Mucosa of rectum (tissue), 2 donors: ENCODE results near the gene CNN2.

Experiments
- H3K27ac ChIP-seq, 2 donors: one replicate each; pipeline ENCODE4 v1.7.0; 2013; ENCODE audit warnings: inconsistent platforms in 2 of 2, low read depth in 2 of 2, low read length in 2 of 2
- H3K27me3 ChIP-seq, 2 donors: one replicate each; pipeline ENCODE4 v1.7.0; 2013; ENCODE audit warnings: low read length in 2 of 2; ENCODE audit not compliant: control insufficient read depth in 2 of 2, insufficient read depth in 2 of 2
- H3K36me3 ChIP-seq, 2 donors: one replicate each; pipeline ENCODE4 v1.7.0; 2013; ENCODE audit warnings: low read length in 2 of 2; ENCODE audit not compliant: control insufficient read depth in 2 of 2, insufficient read depth in 2 of 2
- H3K4me1 ChIP-seq, 2 donors: one replicate each; pipeline ENCODE4 v1.7.0; 2013; ENCODE audit warnings: low read length in 2 of 2, mild to moderate bottlenecking in 1 of 2; ENCODE audit not compliant: control insufficient read depth in 2 of 2, insufficient read depth in 2 of 2
- H3K4me3 ChIP-seq, 2 donors: one replicate each; pipeline ENCODE4 v1.7.0; 2013; ENCODE audit warnings: low read length in 2 of 2
- H3K9ac ChIP-seq, 2 donors: one replicate each; pipeline ENCODE4 v1.7.0; 2013; ENCODE audit warnings: low read length in 2 of 2, low read depth in 1 of 2, mild to moderate bottlenecking in 1 of 2
- H3K9me3 ChIP-seq, 2 donors: one replicate each; pipeline ENCODE4 v1.7.0; 2013; ENCODE audit warnings: low read length in 2 of 2; ENCODE audit not compliant: control insufficient read depth in 2 of 2
- donor health status: healthy.
- donor health status: Normal muscosa, but diverticular disease.

CNN2 gene

DNA sequence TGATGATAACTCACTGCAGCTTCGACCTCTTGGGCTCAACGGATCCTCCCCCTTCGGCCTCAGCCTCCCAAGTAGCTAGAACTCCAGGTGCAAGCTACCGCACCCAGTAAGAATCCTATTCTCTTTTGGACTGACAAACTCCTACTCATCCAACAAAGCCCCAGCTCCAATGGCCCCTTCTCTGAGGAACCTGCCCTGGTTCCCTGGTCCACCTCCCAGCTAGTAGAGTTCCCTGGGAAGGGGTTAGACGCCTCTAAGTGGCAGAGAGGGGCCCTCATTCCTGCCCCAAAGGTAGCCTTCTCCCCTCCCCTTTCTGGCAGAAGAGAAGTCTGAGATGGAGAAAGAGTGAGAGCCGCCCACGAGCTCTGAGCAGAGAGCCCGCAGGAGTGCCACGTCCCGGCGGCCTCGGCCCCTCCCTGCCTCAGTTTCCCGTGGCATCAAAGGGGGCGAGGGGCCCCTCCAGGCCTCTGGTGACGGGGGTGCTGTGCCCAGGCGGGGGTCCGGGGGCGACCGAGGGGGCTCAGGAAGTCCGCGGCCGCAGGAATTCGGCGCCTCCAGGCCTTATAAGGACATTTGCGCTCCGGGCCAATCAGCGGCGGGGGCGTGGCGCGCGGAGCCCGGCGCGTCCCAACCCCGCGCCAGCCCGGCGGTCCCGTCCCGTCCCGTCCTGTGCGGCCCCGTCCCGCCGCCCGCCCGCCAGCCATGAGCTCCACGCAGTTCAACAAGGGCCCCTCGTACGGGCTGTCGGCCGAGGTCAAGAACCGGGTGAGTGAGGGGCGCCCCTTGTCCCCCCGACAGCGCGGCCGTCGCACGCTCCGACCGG is at the start of gene CNN2:
TSS of gene CNN2 (plus strand) at position 649 of the 823 bp plus-strand sequence. CDS start at position 703, 54 bp downstream.
- Histone ChIP-seq H3K36me3 (peaks cover 0 to 2% of the 10 kb centered on the region in 2 donors), H3K9me3 (no peaks in the 10 kb centered on the region), H3K4me3 (peak within 1 kb of the TSS; percentile 71 to 80), H3K9ac (peak within 1 kb of the TSS; percentile 79 to 99), H3K27me3 (no peaks in the 10 kb centered on the region), H3K27ac (peak within 1 kb of the TSS; percentile 89 to 92), H3K4me1 (peaks cover 15 to 24% of the 10 kb centered on the region in 2 donors)

DNA sequence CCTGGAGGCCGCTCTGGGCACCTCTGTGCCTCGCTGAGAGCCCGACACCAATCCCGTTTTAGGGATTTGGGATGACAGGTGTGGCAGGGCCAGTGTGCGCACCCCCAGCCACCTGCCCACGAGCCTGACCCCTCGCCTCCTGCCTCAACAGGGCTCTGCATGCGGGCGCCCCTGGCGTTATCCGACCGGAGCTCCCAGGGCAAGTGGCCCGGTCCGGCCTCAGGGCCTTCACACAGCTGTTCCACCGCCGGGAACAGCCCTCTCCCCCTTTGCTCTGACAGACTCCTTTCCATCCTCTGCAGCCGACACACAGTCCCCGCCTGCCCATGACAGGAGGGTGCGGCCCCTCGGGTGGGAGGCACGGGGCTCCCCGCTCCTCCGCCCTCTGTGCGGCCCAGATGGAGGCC is 49.3 kb upstream of the CNN2 start:
- Histone ChIP-seq H3K27me3 (no peaks in the 10 kb centered on the region), H3K27ac (no peak overlapping the region), H3K9me3 (no peaks in the 10 kb centered on the region), H3K4me3 (no peak overlapping the region), H3K36me3 (peaks cover 0 to 4% of the 10 kb centered on the region in 2 donors), H3K9ac (no peak overlapping the region), H3K4me1 (no peaks in the 10 kb centered on the region)

GRCh38 chr19:979318-979741 is 47.1 kb upstream of the CNN2 start:
- no peaks in the 10 kb centered on the region for H3K27me3 ChIP-seq
- H3K9ac ChIP-seq: no peak overlapping the region
- H3K27ac ChIP-seq: no peak overlapping the region
- H3K4me3 ChIP-seq: no peak overlapping the region
- H3K4me1 ChIP-seq: peaks cover 6 to 8% of the 10 kb centered on the region in 2 donors
- no peaks in the 10 kb centered on the region for H3K9me3 ChIP-seq
- no peaks in the 10 kb centered on the region for H3K36me3 ChIP-seq

DNA sequence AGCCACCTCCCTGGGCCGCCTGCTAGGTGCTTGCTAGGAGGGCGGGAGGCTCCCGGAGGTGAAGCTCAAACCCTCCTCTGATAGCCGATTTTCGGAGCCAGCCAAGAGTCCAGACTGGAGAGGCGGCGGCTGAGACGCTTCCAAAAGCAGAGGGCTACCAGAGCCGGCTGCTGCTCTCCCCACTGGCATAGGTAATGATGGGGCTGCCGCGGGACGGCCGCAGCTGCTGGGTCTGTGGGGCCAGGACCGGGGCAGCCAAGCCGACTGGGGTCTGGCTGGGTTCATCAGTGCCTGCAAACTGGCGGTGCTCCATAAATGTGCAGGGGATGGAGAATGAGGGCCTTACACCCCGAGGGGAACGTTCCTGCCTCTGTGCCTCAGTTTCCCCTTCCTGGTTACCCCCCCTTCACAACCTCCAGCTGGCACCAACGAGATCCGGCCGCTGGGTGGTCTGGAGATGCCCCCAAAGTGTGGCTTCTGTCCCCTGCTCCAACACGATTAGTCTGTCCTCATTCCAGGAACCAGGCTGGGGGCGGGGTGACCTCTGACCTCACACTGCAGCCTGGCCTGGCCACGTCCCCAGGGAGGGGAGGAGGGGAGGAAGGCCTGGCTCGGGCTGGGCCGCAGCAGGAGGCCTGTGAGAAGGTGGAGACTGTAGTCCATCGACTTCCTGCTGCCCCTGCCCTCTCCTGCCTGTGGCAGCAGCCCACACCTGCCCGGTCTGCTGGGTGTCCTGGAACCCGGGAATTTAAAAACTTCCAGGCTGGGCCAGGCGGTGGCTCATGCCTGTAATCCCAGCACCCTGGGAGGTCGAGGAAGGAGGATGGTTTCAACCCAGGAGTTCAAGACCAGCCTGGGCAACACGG is 46.0 kb upstream of the CNN2 start:
- H3K9ac ChIP-seq: no peak overlapping the region
- no peak overlapping the region for H3K4me3 ChIP-seq
- H3K27ac ChIP-seq: no peak overlapping the region
- H3K27me3 ChIP-seq: no peaks in the 10 kb centered on the region
- H3K4me1 ChIP-seq: peaks cover 10 to 14% of the 10 kb centered on the region in 2 donors
- no peaks in the 10 kb centered on the region for H3K9me3 ChIP-seq
- H3K36me3 ChIP-seq: no peaks in the 10 kb centered on the region

DNA sequence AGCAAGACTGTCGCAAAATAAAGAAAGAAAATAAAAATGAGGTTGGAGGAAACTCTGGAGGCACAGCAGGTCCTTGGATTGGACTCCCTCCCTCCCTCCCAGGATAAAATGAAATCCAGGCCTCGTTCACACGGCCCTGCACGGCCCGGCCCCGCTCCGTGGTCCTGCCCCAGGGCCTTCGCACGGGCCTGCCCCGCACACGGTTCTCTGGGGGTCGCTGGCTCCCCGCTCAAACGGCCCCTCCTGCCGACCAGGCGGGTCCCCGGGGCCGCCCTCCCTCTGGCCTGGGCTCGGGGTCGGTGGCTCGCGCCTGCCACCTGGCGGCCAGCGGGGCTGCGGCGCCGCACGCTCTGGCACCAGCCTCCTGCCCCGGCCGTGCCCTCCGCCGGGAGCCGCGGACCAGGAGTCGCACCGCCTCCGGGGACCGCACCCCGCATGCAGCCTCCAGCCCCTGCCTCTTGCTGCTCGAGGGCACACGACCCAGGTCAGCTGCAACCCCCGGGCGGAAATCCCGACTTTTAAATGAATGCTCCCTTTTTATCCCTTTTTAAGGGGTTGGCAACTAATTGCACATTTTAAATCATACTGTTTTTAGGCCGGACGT is 43.7 kb upstream of the CNN2 start:
- peaks cover 4 to 9% of the 10 kb centered on the region in 2 donors for H3K36me3 ChIP-seq
- H3K9ac ChIP-seq: peak overlapping the region in 1 of 2 donors; percentile 40
- no peaks in the 10 kb centered on the region for H3K9me3 ChIP-seq
- H3K4me1 ChIP-seq: peaks cover 10 to 14% of the 10 kb centered on the region in 2 donors
- no peak overlapping the region for H3K27ac ChIP-seq
- H3K27me3 ChIP-seq: no peaks in the 10 kb centered on the region
- H3K4me3 ChIP-seq: peak overlapping the region; percentile 27 to 37

- Histone ChIP-seq H3K27ac (peak within 1 kb of the TSS; percentile 56 to 77), H3K4me1 (peaks cover 10 to 14% of the 10 kb centered on the region in 2 donors), H3K27me3 (no peaks in the 10 kb centered on the region), H3K36me3 (peaks cover 4 to 15% of the 10 kb centered on the region in 2 donors), H3K9me3 (no peaks in the 10 kb centered on the region), H3K9ac (peak within 1 kb of the TSS; percentile 91 to 96), H3K4me3 (peak within 1 kb of the TSS; percentile 81 to 96)
Observed at GRCh38 chr19:984165-984967, 42.0 kb upstream of the CNN2 start, which contains the start of gene WDR18. Gene WDR18, plus strand, starts transcription at chr19:984345. Its CDS starts 9 bp downstream, at chr19:984354.

- Histone ChIP-seq H3K36me3 (peaks cover 4 to 15% of the 10 kb centered on the region in 2 donors), H3K4me1 (peaks cover 10 to 14% of the 10 kb centered on the region in 2 donors), H3K27me3 (no peaks in the 10 kb centered on the region), H3K27ac (no peak overlapping the region), H3K9ac (no peak overlapping the region), H3K9me3 (no peaks in the 10 kb centered on the region), H3K4me3 (no peak overlapping the region)
Observed at GRCh38 chr19:986083-986482, 40.3 kb upstream of the CNN2 start.

GRCh38 chr19:988081-988480 is 38.3 kb upstream of the CNN2 start:
- Histone ChIP-seq H3K4me1 (peaks cover 7 to 10% of the 10 kb centered on the region in 2 donors), H3K9ac (no peak overlapping the region), H3K27me3 (no peaks in the 10 kb centered on the region), H3K27ac (no peak overlapping the region), H3K4me3 (no peak overlapping the region), H3K36me3 (peaks cover 4 to 21% of the 10 kb centered on the region in 2 donors), H3K9me3 (no peaks in the 10 kb centered on the region)

GRCh38 chr19:988510-988909 is 37.9 kb upstream of the CNN2 start:
- H3K9me3 ChIP-seq: no peaks in the 10 kb centered on the region

More at GRCh38 chr19:988510-988909, 37.9 kb upstream of the CNN2 start:
- Histone ChIP-seq H3K9ac (no peak overlapping the region), H3K27ac (no peak overlapping the region), H3K27me3 (no peaks in the 10 kb centered on the region), H3K4me1 (peaks cover 7 to 10% of the 10 kb centered on the region in 2 donors), H3K4me3 (no peak overlapping the region), H3K36me3 (peaks cover 4 to 24% of the 10 kb centered on the region in 2 donors)
